Activated CD4-positive, CD25-positive, alpha-beta regulatory T cell treated with anti-CD3 and anti-CD28 coated beads, Interleukin-2, amount 50 U/mL, for 16 hours (primary cell): ENCODE results near the gene EZH2.

Experiments used
- DNase-seq: peaks from one replicate; pipeline ENCODE4 v3.0.0-alpha.2; 2020; ENCODE audit warnings: low read depth, low spot score

EZH2 gene

GRCh38 chr7:148770004-148770403 lies 114.1 kb downstream of the EZH2 start:
- no peak for DNase-seq

- DNase-seq, result no peak
Measured at GRCh38 chr7:148763622-148764021, 120.5 kb downstream of the EZH2 start.

- no peak for DNase-seq
Measured at GRCh38 chr7:148761499-148762278, 122.4 kb downstream of the EZH2 start.
